H1 (cell line): ENCODE results near the gene AP2B1. TPM values are rescaled to one million over a fixed set of nuclear protein-coding genes. Genes with fewer than 3 reads are reported as not detected.

Experiments used
- CTCF ChIA-PET: fragments of 300-600 bp; sonication (Branson Sonifier 250); formaldehyde crosslinking; loops from one replicate; lab custom pipeline; 2021; ENCODE audit not compliant: partially characterized antibody; lab: Charles Lee
- POLR2A ChIA-PET: fragments of 300-600 bp; sonication (Branson Sonifier 250); formaldehyde crosslinking; loops from one replicate; lab custom pipeline; 2021; ENCODE audit warnings: inconsistent platforms; ENCODE audit not compliant: partially characterized antibody; lab: Charles Lee
- DNase-seq, 2 experiments: peaks; one replicate each; pipeline versions ENCODE4 v3.0.0 to v3.0.0-alpha.2; 2010 to 2022; ENCODE audit warnings: low spot score in 2 of 2, low read depth in 1 of 2, mixed read lengths in 1 of 2
- FAIRE-seq: peaks from 2 replicates; lab custom pipeline; 2011; peaks lifted over from hg19 to GRCh38; lab: Jason Lieb, UNC
- H2AFZ ChIP-seq: 2 replicates; pipeline ENCODE4 v1.8.1; 2012; ENCODE audit warnings: low read length, inconsistent platforms
- H2AK5ac ChIP-seq: 2 replicates; pipeline ENCODE4 v1.6.1; 2013; ENCODE audit warnings: low read depth, low read length
- H2BK120ac ChIP-seq: replicated peaks from 2 replicates; pipeline ENCODE3; 2013; ENCODE audit warnings: low read depth, low read length, inconsistent platforms
- H2BK12ac ChIP-seq: 2 replicates; pipeline ENCODE4 v1.6.1; 2013; ENCODE audit warnings: low read depth, low read length
- H2BK15ac ChIP-seq: 2 replicates; pipeline ENCODE4 v1.6.1; 2013; ENCODE audit warnings: low read length
- H2BK20ac ChIP-seq: 2 replicates; pipeline ENCODE4 v1.6.1; 2013; ENCODE audit warnings: low read length
- H2BK5ac ChIP-seq: 2 replicates; pipeline ENCODE4 v1.6.1; 2013; ENCODE audit warnings: low read depth, low read length
- H3K14ac ChIP-seq: 2 replicates; pipeline ENCODE4 v1.6.1; 2013; ENCODE audit warnings: inconsistent platforms; ENCODE audit not compliant: insufficient read length
- H3K18ac ChIP-seq: 2 replicates; pipeline ENCODE4 v1.6.1; 2013; ENCODE audit warnings: low read length; ENCODE audit errors: extremely low read depth
- H3K23ac ChIP-seq: 2 replicates; pipeline ENCODE4 v1.6.1; 2013; ENCODE audit warnings: inconsistent platforms; ENCODE audit not compliant: insufficient read length
- H3K23me2 ChIP-seq: 2 replicates; pipeline ENCODE4 v1.6.1; 2013; ENCODE audit warnings: low read depth, low read length
- H3K27ac ChIP-seq: 2 replicates; pipeline ENCODE4 v1.6.1; 2011; ENCODE audit warnings: low read depth, low read length, inconsistent platforms
- H3K27me3 ChIP-seq, 4 experiments: replicated peaks in 1 of 4; 1 replicate in 1 of 4; 2 replicates in 3 of 4; pipeline versions ENCODE4 v1.6.1 to v1.8.1; 2011 to 2013; ENCODE audit warnings: low read length in 3 of 4, mild to moderate bottlenecking in 3 of 4, inconsistent platforms in 2 of 4, mixed read lengths in 2 of 4, moderate library complexity in 1 of 4; ENCODE audit not compliant: control insufficient read depth in 3 of 4, insufficient read depth in 3 of 4; ENCODE audit errors: extremely low read depth in 1 of 4
- H3K36me3 ChIP-seq, 4 experiments: 2 replicates each; pipeline versions ENCODE4 v1.6.1 to v1.8.1; 2011 to 2013; ENCODE audit warnings: mild to moderate bottlenecking in 4 of 4, low read length in 3 of 4, moderate library complexity in 2 of 4, control low read depth in 1 of 4, inconsistent platforms in 1 of 4; ENCODE audit not compliant: insufficient read depth in 4 of 4, control insufficient read depth in 2 of 4
- H3K4ac ChIP-seq: replicated peaks from 2 replicates; pipeline ENCODE3; 2013; ENCODE audit warnings: low read length, low read depth, mixed read lengths, inconsistent platforms; ENCODE audit not compliant: insufficient read length
- H3K4me1 ChIP-seq, 4 experiments: replicated peaks in 1 of 4; 1 replicate in 1 of 4; 2 replicates in 3 of 4; pipeline versions ENCODE4 v1.6.1 to v1.8.1; 2011 to 2013; ENCODE audit warnings: low read length in 3 of 4, inconsistent platforms in 2 of 4, mixed read lengths in 1 of 4; ENCODE audit not compliant: insufficient read depth in 4 of 4, control insufficient read depth in 3 of 4
- H3K4me2 ChIP-seq, 2 experiments: 2 replicates each; pipeline versions ENCODE4 v1.6.1 to v1.8.1; 2011 to 2013; ENCODE audit warnings: low read depth in 2 of 2, low read length in 2 of 2, control low read depth in 1 of 2, inconsistent platforms in 1 of 2, mild to moderate bottlenecking in 1 of 2; ENCODE audit not compliant: insufficient read depth in 1 of 2
- H3K4me3 ChIP-seq, 4 experiments: fragments of 200-600, 300-600 bp in 1 of 4; sonication (generic), shearing (Covaris generic), sonication (Bioruptor Twin) in 1 of 4; 2 replicates each; pipeline versions ENCODE4 v1.5.1 to v1.8.1; 2011 to 2016; ENCODE audit warnings: low read length in 4 of 4, low read depth in 3 of 4, control low read depth in 2 of 4, inconsistent platforms in 2 of 4, mild to moderate bottlenecking in 2 of 4, mixed read lengths in 1 of 4, moderate library complexity in 1 of 4; ENCODE audit not compliant: insufficient read depth in 2 of 4; ENCODE audit errors: extremely low read depth in 1 of 4
- H3K56ac ChIP-seq: replicated peaks from 2 replicates; pipeline ENCODE3; 2013; ENCODE audit warnings: low read depth, mild to moderate bottlenecking, mixed read lengths, low read length, inconsistent platforms; ENCODE audit not compliant: insufficient read length
- H3K79me1 ChIP-seq: 2 replicates; pipeline ENCODE4 v1.6.1; 2013; ENCODE audit warnings: low read depth, low read length, control low read depth
- H3K79me2 ChIP-seq, 2 experiments: 2 replicates each; pipeline versions ENCODE4 v1.6.1 to v1.8.1; 2012 to 2013; ENCODE audit warnings: low read length in 2 of 2, mild to moderate bottlenecking in 2 of 2, inconsistent platforms in 1 of 2; ENCODE audit not compliant: insufficient read depth in 2 of 2, control insufficient read depth in 1 of 2
- H3K9ac ChIP-seq, 4 experiments: replicated peaks in 1 of 4; 1 replicate in 1 of 4; 2 replicates in 3 of 4; pipeline versions ENCODE4 v1.6.1 to v1.8.1; 2011 to 2013; ENCODE audit warnings: low read depth in 3 of 4, low read length in 3 of 4, control low read depth in 2 of 4, mild to moderate bottlenecking in 2 of 4, moderate library complexity in 2 of 4, inconsistent platforms in 1 of 4; ENCODE audit errors: extremely low read depth in 1 of 4
- H3K9me3 ChIP-seq, 2 experiments: 2 replicates each; pipeline versions ENCODE4 v1.6.1 to v1.8.1; 2012 to 2013; ENCODE audit warnings: mild to moderate bottlenecking in 2 of 2, moderate library complexity in 2 of 2, control low read depth in 1 of 2, inconsistent platforms in 1 of 2, low read depth in 1 of 2, low read length in 1 of 2, mixed read lengths in 1 of 2; ENCODE audit not compliant: insufficient read depth in 2 of 2
- H4K20me1 ChIP-seq, 2 experiments: replicated peaks in 1 of 2; 2 replicates each; pipeline versions ENCODE3 to v1.8.1; 2011 to 2013; ENCODE audit warnings: inconsistent platforms in 2 of 2, low read length in 2 of 2, mild to moderate bottlenecking in 1 of 2; ENCODE audit not compliant: insufficient read depth in 2 of 2, control insufficient read depth in 1 of 2
- H4K5ac ChIP-seq: 2 replicates; pipeline ENCODE4 v1.6.1; 2013; ENCODE audit warnings: low read length, low read depth, mixed read lengths, inconsistent platforms; ENCODE audit not compliant: insufficient read length
- H4K8ac ChIP-seq: 2 replicates; pipeline ENCODE4 v1.8.0; 2013; ENCODE audit warnings: mild to moderate bottlenecking, moderate library complexity, low read length, inconsistent platforms; ENCODE audit not compliant: insufficient read depth; ENCODE audit errors: extremely low read depth
- H4K91ac ChIP-seq: replicated peaks from 2 replicates; pipeline ENCODE3; 2013; ENCODE audit warnings: low read length, mixed read lengths, inconsistent platforms; ENCODE audit not compliant: insufficient read length
- ATF2 ChIP-seq: IDR thresholded peaks from 2 replicates; pipeline ENCODE4 v1.6.1; 2012; ENCODE audit warnings: low read length, inconsistent platforms
- BACH1 ChIP-seq: IDR thresholded peaks from 2 replicates; pipeline ENCODE4 v1.6.1; 2012; ENCODE audit warnings: low read length, improper control_type of control experiment
- GABPA ChIP-seq: IDR thresholded peaks from 2 replicates; pipeline ENCODE4 v1.6.1; 2011; ENCODE audit warnings: mild to moderate bottlenecking, low read length, moderate library complexity, borderline replicate concordance; ENCODE audit not compliant: insufficient read depth
- HDAC6 ChIP-seq: IDR thresholded peaks from one replicate; pipeline ENCODE4 v1.7.1; 2012; ENCODE audit warnings: low read depth, mild to moderate bottlenecking, inconsistent platforms, low read length, moderate library complexity
- POLR2A ChIP-seq, 2 experiments: IDR thresholded peaks; 1 replicate in 1 of 2; 2 replicates in 1 of 2; pipeline ENCODE4 v1.6.1; 2011; ENCODE audit warnings: low read depth in 2 of 2, low read length in 2 of 2, mild to moderate bottlenecking in 2 of 2; ENCODE audit errors: control extremely low read depth in 1 of 2
- RFX5 ChIP-seq: IDR thresholded peaks from 2 replicates; pipeline ENCODE4 v1.6.1; 2011; ENCODE audit warnings: low read depth, low read length, improper control_type of control experiment, borderline replicate concordance
- RNF2 ChIP-seq: fragments of 200-900, 300-1000 bp; sonication (generic); IDR thresholded peaks from 2 replicates; pipeline ENCODE4 v1.7.1; 2016; ENCODE audit warnings: borderline replicate concordance, low read depth, mild to moderate bottlenecking, antibody characterized with exemption, low read length; ENCODE audit not compliant: poor library complexity, severe bottlenecking; ENCODE audit errors: missing control alignments
- SRF ChIP-seq: IDR thresholded peaks from 2 replicates; pipeline ENCODE4 v1.6.1; 2011; ENCODE audit warnings: mild to moderate bottlenecking, low read depth, low read length, moderate library complexity
- TBP ChIP-seq: IDR thresholded peaks from 2 replicates; pipeline ENCODE4 v1.6.1; 2011; ENCODE audit warnings: low read depth, low read length, improper control_type of control experiment
- ZNF274 ChIP-seq: IDR thresholded peaks from 2 replicates; pipeline ENCODE4 v1.7.0; 2012; ENCODE audit warnings: low read length, borderline replicate concordance; ENCODE audit errors: extremely low read depth
- WGBS, 2 experiments: shearing (Covaris generic) in 1 of 2; methylation state at CpG; one replicate each; pipeline versions ENCODE4 v1.1.6 to v1.1.7; 2013 to 2015; ENCODE audit warnings: low lambda C conversion rate in 2 of 2, mixed read lengths in 2 of 2, inconsistent platforms in 1 of 2, low coverage in 1 of 2, missing lambda C conversion rate in 1 of 2; ENCODE audit not compliant: insufficient replicate concordance in 2 of 2, insufficient coverage in 1 of 2, insufficient read length in 1 of 2; ENCODE audit errors: extremely low coverage in 1 of 2, missing lambda C conversion rate in 1 of 2; 5-methylcytosine and 5-hydroxymethylcytosine counted together
- polyA plus RNA-seq, 7 experiments: library from polyadenylated mRNA; depleted of rRNA in 3 of 7; stranded (reverse) in 5 of 7; unstranded in 2 of 7; fragments of >200 nt in 5 of 7; fragments of 200-250 nt in 2 of 7; gene quantifications; 1 replicate in 5 of 7; 2 replicates in 1 of 7; 4 replicates in 1 of 7; pipeline versions ENCODE4 v1.2.1 to v1.2.3, GENCODE V29; 2011 to 2013; ENCODE audit warnings: missing spikeins in 2 of 7, mixed read lengths in 2 of 7
- total RNA-seq: library from RNA; stranded (reverse); fragmentation: NEBNext Ultra II Directional; extraction: Animal tissue kit (Norgen Biotek cat#: 25700); gene quantifications from 2 replicates; pipeline ENCODE4 v1.2.1, GENCODE V29; 2021

The AP2B1 gene
- total and polyA plus RNA-seq, 2 of the 8 experiments (the other 6 are each of a cell fraction or from before 2014, with no cell fraction given) = 95.5 to 199 TPM

GRCh38 chr17:35716173-35716572 lies 129.1 kb downstream of the AP2B1 start:
- Histone ChIP-seq H4K20me1 (peaks cover 0 to 8% of the 10 kb centered on the region in 2 experiments), H3K79me1 (no peaks in the 10 kb centered on the region), H3K79me2 (no peaks in the 10 kb centered on the region), H3K4me1 (no peaks in the 10 kb centered on the region), H2BK15ac (no peak overlapping the region), H3K56ac (no peak overlapping the region), H3K27me3 (peaks cover 0 to 1% (median 0%) of the 10 kb centered on the region in 4 experiments; a peak in 1 of 7 replicates), H3K36me3 (peaks cover 0 to 22% (median 12%) of the 10 kb centered on the region in 4 experiments; a peak in 6 of 8 replicates), H2BK120ac (no peak overlapping the region), H3K14ac (no peak overlapping the region), H3K23ac (no peak overlapping the region), H2BK20ac (no peak overlapping the region), H3K4me3 (no peak overlapping the region), H3K4ac (no peak overlapping the region), H2AFZ (no peak overlapping the region), H3K4me2 (no peak overlapping the region), H3K23me2 (no peaks in the 10 kb centered on the region), H2BK12ac (no peak overlapping the region), H4K91ac (no peak overlapping the region), H4K8ac (no peak overlapping the region), H3K9ac (no peak overlapping the region), H3K27ac (no peak overlapping the region), H3K18ac (no peak overlapping the region), H2AK5ac (no peak overlapping the region), H4K5ac (no peak overlapping the region), H2BK5ac (no peak overlapping the region), H3K9me3 (no peaks in the 10 kb centered on the region)
- no peak for FAIRE-seq
- 93% methylated on average over 3 of the region's 3 CpGs; no CpG with 5 or more reads in 1 of the 2 experiments for WGBS, 2 experiments
- TF ChIP-seq HDAC6 (no peak), ATF2 (no peak), RFX5 (no peak), GABPA (no peak), TBP (no peak), ZNF274 (no peak), RNF2 (no peak), POLR2A (IDR thresholded peaks at IDR 0.05; ENCODE audit: control extremely low read depth in 1 of 2, low read depth in 2 of 2, low read length in 2 of 2) (no peak), BACH1 (no peak), SRF (no peak)
- ChIA-PET CTCF (interaction anchor here (0.6 to 3.8 kb wide), 3 partner anchors 11 to 1917 kb away, joined by 3 to 15 read pairs (median 3); no protein-coding TSS in a partner anchor), POLR2A (no interaction called here)
- no peak for DNase-seq
